HG03354 (cell line): Measurements from ENCODE around the gene ATG4D.
"Not testable (repeated sequence)": the region's sequence is repeated elsewhere in the genome, so short reads cannot be mapped to it uniquely, and the experiment has no call there.

Experiments used
- ATAC-seq: cut with Tn5 transposase; IDR thresholded peaks from one replicate; pipeline ENCODE4 v1.9.1; 2021; ENCODE audit warnings: mild to moderate bottlenecking; ENCODE audit not compliant: unreplicated experiment, poor library complexity, severe bottlenecking

The ATG4D gene

GRCh38 chr19:10549733-10550132 lies 6.0 kb downstream of the ATG4D start:
- no peak for ATAC-seq

DNA sequence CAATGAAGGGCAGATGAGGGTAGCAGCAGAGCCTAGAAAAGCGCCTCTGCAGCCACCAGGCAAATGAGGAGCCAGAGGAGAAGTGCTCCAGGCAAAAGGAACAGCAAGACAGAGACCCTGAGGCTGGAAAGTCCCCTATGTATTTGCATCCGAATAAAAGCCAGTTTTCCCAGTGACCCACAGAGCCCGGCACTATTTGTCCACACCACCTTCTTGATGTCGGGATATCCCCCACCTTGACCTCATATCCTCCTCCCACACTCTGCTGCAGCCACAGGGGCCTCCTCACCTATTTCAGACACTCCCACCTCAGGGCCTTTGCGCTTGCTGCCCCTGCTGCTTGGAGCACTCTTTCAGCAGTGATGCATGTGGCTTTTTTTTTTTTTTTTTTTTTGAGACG lies 6.6 kb downstream of the ATG4D start:
- ATAC-seq: no peak

DNA sequence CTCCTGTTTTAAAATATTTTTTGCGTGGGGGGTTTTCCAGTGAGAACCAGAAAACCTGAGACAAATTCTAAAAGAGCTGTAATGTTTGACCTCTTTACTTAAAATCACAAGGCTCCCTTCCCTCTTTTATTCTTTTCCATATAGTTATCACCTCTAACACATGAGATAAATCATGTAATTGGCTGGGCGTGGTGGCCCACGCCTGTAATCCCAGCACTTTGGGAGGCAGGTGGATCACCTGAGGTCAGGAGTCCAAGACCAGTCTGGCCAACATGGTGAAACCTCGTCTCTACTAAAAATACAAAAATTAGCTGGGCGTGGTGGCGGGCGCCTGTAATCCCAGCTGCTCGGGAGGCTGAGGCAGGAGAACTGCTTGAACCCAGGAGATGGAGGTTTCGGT lies 7.3 kb downstream of the ATG4D start:
- not testable (repeated sequence) for ATAC-seq

DNA sequence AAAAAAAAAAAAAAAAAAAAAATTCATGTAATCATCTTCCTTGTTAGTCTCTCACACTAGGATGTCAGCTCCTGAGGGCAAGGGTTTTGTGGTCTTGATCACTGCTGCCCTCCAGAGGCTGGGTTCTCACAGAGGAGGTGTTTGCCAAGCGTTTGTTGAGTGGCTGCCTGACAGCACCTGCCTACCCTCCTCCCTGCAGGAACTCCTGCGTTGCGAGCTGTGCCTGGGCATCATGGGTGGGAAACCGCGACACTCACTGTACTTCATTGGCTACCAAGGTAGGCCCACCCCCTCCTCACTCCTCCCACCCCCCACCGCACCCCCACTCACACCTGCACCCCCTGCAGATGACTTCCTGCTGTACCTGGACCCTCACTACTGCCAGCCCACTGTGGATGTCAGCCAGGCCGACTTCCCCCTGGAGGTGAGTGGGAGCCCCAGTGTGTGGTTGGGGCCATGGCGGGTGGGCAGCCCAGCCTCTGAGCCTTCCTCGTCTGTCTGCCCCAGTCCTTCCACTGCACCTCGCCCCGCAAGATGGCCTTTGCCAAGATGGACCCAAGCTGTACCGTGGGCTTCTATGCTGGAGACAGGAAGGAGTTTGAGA lies 8.1 kb downstream of the ATG4D start:
- no peak for ATAC-seq

DNA sequence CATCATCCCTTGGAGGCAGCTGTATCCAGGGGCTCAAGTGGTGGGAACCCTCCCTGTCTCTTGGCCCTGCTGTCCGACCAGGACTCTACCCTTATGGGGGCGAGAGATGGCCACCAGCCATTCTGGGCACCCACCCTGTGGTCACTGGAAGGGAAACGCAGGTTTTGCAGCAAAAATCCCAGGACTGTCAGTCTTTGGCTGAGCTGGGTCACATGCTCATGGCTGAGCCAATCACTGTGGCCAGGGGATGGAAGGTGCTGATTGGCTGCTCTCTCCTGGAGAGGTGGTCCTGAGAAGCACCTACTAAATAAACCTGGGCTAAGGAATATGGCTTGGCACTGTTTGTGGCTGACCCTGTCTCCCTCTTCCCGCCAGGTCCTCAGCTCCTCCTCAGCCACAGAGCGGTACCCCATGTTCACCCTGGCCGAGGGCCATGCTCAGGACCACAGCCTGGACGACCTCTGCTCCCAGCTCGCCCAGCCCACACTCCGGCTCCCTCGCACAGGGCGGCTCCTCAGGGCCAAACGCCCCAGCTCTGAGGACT lies 8.9 kb downstream of the ATG4D start:
- no peak for ATAC-seq

GRCh38 chr19:10553087-10553667 lies 9.5 kb downstream of the ATG4D start:
- no peak for ATAC-seq

GRCh38 chr19:10553943-10554381 lies 10.3 kb downstream of the ATG4D start:
- ATAC-seq: peak; percentile 64

GRCh38 chr19:10554760-10555609 lies 11.3 kb downstream of the ATG4D start:
- no peak for ATAC-seq

DNA sequence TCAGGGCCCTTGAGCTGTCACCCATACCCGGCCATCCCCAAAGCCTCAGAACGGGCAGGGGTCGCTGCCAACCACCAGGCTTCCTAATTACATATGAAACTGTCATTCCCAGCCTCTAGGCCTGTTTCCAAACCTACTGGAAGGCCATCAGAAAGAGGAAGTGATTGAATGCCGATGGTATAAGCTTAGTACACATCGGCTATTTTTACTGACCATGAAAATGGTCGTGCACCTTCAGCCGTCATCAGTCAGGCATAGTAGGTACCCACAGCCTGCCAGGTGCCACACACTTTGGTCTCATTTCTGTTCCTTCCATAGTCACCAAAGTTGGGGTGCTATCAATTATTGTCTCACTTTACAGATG lies 11.9 kb downstream of the ATG4D start:
- ATAC-seq: no peak

GRCh38 chr19:10557603-10558197 lies 14.0 kb downstream of the ATG4D start:
- no peak for ATAC-seq

GRCh38 chr19:10560154-10560553 lies 16.4 kb downstream of the ATG4D start:
- no peak for ATAC-seq

DNA sequence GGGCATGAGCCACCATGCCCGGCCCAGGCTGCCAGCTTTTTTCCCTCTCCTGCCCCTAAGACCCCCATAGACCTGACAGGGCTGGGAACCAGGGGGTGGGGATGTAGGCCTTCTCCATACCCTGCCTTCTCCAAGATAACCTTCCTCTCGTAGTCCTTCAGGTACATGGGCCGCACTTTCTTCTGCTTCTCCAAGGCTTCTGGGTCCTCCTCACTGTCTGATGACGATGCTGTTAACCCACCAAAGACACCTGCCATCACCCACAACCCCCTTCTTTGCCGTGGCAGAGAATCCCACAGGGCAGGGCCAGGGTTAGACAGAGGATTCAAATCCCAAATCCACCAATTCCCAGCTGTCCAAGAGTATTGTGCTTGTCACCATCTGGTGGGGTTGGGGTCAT lies 18.9 kb downstream of the ATG4D start:
- no peak for ATAC-seq

DNA sequence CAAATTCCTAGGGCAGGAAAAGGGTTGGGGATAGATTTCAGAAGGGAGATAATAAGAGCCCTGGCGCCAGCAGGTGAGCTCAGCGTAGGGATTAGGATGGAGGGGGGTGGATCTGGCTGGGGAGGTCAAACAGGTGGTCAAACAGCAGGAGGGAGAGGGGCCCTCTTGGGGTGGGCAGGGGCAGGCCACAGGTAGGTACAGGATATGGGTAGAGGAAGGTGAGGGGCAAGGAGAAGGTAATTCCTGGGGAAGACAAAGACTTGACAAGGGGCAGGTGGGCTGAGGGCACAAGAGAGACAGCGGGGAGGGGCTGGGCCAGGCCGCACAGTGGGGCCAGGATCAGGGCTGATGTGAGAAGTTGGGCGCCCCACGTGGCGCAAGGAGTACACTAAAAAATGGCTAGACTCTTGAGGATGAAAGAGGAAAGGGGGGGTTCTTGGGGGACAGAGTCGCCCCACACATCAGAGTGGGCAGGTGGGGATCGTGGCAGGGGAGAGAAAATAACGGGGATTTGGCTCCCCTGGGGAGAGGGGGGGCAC lies 21.4 kb downstream of the ATG4D start:
- no peak for ATAC-seq

GRCh38 chr19:10565567-10566407 lies 22.1 kb downstream of the ATG4D start, which contains the start of gene KRI1:
KRI1 (minus strand) TSS chr19:10566010; CDS start chr19:10565999, 11 bp downstream.
- ATAC-seq: peak; percentile 49

DNA sequence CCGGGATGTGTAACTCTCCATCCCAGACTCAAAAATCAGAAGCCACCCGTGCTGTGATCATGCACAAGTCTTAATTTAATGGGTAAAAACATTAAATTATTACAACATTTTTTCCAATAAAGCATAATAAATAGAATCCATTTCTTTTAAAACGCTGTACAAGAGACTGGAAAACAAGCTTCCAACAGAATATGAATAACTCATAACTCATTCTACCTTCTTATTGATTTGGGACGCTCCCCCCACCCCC lies 22.6 kb downstream of the ATG4D start:
- no peak for ATAC-seq

DNA sequence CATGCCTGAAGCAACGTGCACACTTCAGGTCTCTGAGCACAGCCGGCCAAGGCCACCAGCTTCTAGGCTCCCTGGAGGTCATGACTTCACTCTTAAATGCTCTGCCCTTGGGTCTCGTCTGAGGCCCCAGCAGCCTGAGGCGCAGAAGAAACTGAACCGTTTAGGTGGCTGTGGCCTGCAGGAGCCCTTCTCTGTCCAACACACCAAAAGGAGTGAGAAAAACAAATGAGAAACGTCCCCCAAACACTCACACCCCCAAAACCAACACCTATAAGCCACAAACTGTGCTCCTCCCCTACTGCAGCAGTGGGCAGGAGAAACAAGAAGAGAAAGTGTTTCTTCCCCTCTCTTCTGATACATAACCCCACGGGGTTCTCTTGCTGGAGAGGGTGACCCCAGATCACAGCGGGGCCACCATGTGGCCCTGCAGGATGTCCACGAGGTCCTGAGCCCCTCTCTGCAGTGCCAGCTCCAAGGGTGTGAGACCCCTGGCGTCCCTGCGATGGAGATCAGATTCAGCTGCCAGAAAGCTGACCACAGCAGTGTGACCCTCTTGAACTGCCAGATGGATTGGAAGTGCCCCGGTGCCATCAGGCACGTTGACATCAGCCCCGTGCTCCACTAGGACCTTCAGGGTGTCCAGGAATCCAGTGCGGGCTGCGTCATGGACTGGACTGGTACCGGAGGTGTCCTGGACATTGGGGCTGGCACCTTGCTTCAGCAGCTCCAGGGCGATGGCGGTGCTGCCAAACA lies 23.1 kb downstream of the ATG4D start:
- ATAC-seq: no peak

DNA sequence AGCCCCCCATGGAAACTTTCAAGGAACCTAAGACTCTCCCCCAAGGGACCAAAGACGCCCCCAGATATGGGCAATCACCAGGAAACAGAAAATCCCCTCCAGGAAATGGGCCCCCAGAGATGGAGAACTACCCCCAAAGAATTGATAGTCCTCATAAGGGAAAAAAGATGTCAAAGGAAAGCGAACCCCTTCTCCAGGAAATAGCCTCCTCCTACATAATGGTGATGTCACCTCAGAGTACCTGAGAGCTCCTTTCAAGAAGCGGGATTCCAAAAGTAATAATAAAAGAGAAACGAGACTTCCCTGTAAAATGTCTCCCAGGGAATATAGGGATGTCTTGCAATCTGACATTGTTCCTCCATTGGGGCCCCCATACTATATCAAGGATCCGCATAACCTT lies 24.0 kb downstream of the ATG4D start:
- ATAC-seq: no peak

DNA sequence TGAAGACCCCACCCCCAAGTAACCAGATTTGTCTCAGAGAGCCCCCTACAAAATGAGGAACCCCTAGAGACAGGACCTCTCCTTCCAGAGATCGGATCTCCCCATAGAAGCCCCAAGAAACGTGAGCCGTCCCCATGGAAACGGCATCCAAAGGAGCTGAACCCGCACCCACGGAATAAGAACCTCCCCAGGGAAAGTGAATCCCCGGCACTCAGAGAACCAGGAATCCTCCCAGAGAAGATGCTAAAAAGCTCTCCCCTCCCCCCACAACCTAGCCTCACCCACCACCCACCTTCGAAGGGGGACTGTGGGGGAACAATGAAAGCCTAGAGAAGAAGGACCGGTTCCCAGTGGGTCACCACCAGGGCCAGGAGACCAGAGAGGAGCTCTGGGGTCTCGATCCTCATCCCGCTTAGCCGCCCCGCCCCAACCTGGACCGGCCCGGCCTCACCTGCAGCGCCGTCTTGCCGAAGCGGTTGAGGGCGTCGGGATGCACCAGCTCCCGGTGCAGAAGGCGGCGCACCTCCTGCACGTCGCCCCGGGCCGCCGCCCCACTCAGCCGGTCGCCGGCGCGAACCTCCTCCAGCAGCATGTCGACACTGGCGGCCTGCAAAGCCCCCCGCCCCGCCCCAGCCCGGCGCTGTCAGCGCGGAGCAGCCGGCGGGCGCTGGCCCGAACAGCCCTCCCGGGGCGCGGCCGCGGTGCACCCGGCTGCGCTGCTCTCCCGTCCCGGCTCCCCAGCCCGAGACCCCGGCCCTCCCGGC lies 24.5 kb downstream of the ATG4D start:
- ATAC-seq: no peak
